GM21526 (cell line): ENCODE results near the gene YWHAH.
"Not testable (repeated sequence)": the region's sequence is repeated elsewhere in the genome, so short reads cannot be mapped to it uniquely, and the experiment has no call there.

Experiments used
- ATAC-seq: cut with Tn5 transposase; IDR thresholded peaks from one replicate; pipeline ENCODE4 v1.9.1; 2021; ENCODE audit warnings: moderate library complexity; ENCODE audit not compliant: unreplicated experiment, low FRiP score

YWHAH gene

GRCh38 chr22:31977141-31977841 is 33.0 kb downstream of the YWHAH start:
- ATAC-seq, result no peak

- ATAC-seq, result no peak
These were observed 33.6 kb downstream of the YWHAH start for GRCh38 chr22:31977939-31978338.

- no peak for ATAC-seq
These were observed 36.3 kb downstream of the YWHAH start for GRCh38 chr22:31980628-31981027.

GRCh38 chr22:31981976-31982375 is 37.6 kb downstream of the YWHAH start:
- ATAC-seq, result not testable (repeated sequence)

- no peak for ATAC-seq
These were observed 39.7 kb downstream of the YWHAH start for GRCh38 chr22:31983911-31984656.

- no peak for ATAC-seq
These were observed 42.9 kb downstream of the YWHAH start for GRCh38 chr22:31987218-31987617.

GRCh38 chr22:31991102-31991839 is 46.9 kb downstream of the YWHAH start:
- no peak for ATAC-seq

- ATAC-seq, result no peak
These were observed 50.7 kb downstream of the YWHAH start for GRCh38 chr22:31995046-31995445.

GRCh38 chr22:31995807-31996206 is 51.5 kb downstream of the YWHAH start:
- ATAC-seq, result no peak

GRCh38 chr22:31998784-31999385 is 54.5 kb downstream of the YWHAH start:
- ATAC-seq, result no peak

- ATAC-seq, result no peak
These were observed 55.8 kb downstream of the YWHAH start for GRCh38 chr22:32000181-32000580.

GRCh38 chr22:32005453-32005852 is 61.1 kb downstream of the YWHAH start:
- no peak for ATAC-seq
